Astrocyte of the spinal cord (primary cell): ENCODE measurements around the gene ZNF423.
A peak's percentile ranks its signal among the peaks of the same experiment; 100 is the strongest.

Experiments used
- DNase-seq: peaks from one replicate; pipeline ENCODE4 v3.0.0; 2011; ENCODE audit warnings: low read depth, low spot score
- H3K4me3 ChIP-seq: 2 replicates; pipeline ENCODE4 v1.5.1; 2011; ENCODE audit warnings: low read depth, mild to moderate bottlenecking, low read length, moderate library complexity
- CTCF ChIP-seq: IDR thresholded peaks from 2 replicates; pipeline ENCODE4 v1.5.1; 2012; ENCODE audit warnings: low read depth, mild to moderate bottlenecking, low read length, inconsistent platforms
- in situ Hi-C: cut with HindIII; loops from 2 replicates; pipeline ENCODE4 v1.10.0; 2017; ENCODE audit warnings: low sequenced_read_pairs

The ZNF423 gene

GRCh38 chr16:49620869-49621240 lies 235.1 kb downstream of the ZNF423 start:
- TF ChIP-seq CTCF: no peak
- no peak overlapping the region for H3K4me3 ChIP-seq
- in situ Hi-C loops: no loop called here
- no peak for DNase-seq

- no peak for TF ChIP-seq CTCF
- in situ Hi-C loops: no loop called here
- H3K4me3 ChIP-seq: no peak overlapping the region
- DNase-seq: peak; percentile 77
Measured at GRCh38 chr16:49620158-49620868, 235.6 kb downstream of the ZNF423 start.

- no peak for TF ChIP-seq CTCF
- in situ Hi-C loops: no loop called here
- H3K4me3 ChIP-seq: no peak overlapping the region
- DNase-seq: no peak
Measured at GRCh38 chr16:49619811-49620157, 236.1 kb downstream of the ZNF423 start.

GRCh38 chr16:49618955-49619354 lies 237.0 kb downstream of the ZNF423 start:
- TF ChIP-seq CTCF: no peak
- DNase-seq: no peak
- in situ Hi-C loops: no loop called here
- H3K4me3 ChIP-seq: no peak overlapping the region

- TF ChIP-seq CTCF: no peak
- no peak for DNase-seq
- H3K4me3 ChIP-seq: no peak overlapping the region
- in situ Hi-C loops: no loop called here
Measured at GRCh38 chr16:49617710-49618330, 238.1 kb downstream of the ZNF423 start.

GRCh38 chr16:49617016-49617629 lies 238.8 kb downstream of the ZNF423 start:
- DNase-seq: no peak
- TF ChIP-seq CTCF: no peak
- in situ Hi-C loops: no loop called here
- no peak overlapping the region for H3K4me3 ChIP-seq
